Activated CD8-positive, alpha-beta memory T cell treated with anti-CD3 and anti-CD28 coated beads for 36 hours (primary cell): ENCODE results near the gene BHLHE40. TPM values are rescaled to one million over a fixed set of nuclear protein-coding genes. Genes with fewer than 3 reads are reported as not detected.

Experiments
- CTCF ChIA-PET: fragments of 350-600 bp; sonication (Branson Sonifier 250); formaldehyde crosslinking; loops from one replicate; lab custom pipeline; 2021; ENCODE audit warnings: antibody characterized with exemption; lab: Charles Lee
- POLR2A ChIA-PET: fragments of 350-600 bp; sonication (Branson Sonifier 250); formaldehyde crosslinking; loops from one replicate; lab custom pipeline; 2021; ENCODE audit warnings: antibody characterized with exemption; lab: Charles Lee
- total RNA-seq, 2 experiments: library from RNA; stranded (reverse); gene quantifications; one replicate each; pipeline ENCODE4 v1.2.3, GENCODE V29; 2021

The BHLHE40 gene
- total RNA-seq, result 100 to 1,000 TPM; 265 to 271 TPM

DNA sequence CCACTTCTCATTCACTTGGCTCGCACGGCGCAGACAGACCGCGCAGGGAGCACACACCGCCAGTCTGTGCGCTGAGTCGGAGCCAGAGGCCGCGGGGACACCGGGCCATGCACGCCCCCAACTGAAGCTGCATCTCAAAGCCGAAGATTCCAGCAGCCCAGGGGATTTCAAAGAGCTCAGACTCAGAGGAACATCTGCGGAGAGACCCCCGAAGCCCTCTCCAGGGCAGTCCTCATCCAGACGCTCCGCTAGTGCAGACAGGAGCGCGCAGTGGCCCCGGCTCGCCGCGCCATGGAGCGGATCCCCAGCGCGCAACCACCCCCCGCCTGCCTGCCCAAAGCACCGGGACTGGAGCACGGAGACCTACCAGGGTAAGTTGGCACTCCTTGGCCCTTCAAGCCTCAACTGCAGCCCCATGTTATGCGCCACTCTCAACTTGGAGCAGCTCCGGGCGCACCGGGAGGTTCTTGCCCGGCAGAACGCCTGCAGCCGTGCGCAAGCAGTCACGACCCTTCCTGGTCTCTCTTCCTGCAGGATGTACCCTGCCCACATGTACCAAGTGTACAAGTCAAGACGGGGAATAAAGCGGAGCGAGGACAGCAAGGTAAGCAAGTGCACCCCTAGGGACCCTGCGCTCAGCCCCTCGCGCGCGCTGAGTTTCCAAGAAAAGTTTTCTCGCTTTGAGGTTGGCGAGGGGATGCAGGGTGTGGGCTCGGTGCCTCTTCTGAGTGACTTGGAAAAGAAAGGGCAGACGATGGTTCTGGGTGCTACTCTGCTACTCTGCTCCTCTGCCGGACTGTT is at the start of gene BHLHE40:
Gene BHLHE40 (plus strand): TSS at position 10 of the 801 bp plus-strand sequence. CDS start 282 bp downstream, at position 292.
- CTCF ChIA-PET, result interaction anchor here (0.6 to 4.3 kb wide), 20 partner anchors 8 to 270 kb away, joined by 3 to 14 read pairs (median 4); partner anchors contain the start of gene ARL8B
- POLR2A ChIA-PET, result interaction anchor here (0.5 to 5.7 kb wide), 33 partner anchors 15 to 417 kb away, joined by 3 to 52 read pairs (median 5); no protein-coding TSS in a partner anchor

- CTCF ChIA-PET, result no interaction called here
- POLR2A ChIA-PET, result no interaction called here
Measured at GRCh38 chr3:4930501-4930900, 48.7 kb upstream of the BHLHE40 start.

DNA sequence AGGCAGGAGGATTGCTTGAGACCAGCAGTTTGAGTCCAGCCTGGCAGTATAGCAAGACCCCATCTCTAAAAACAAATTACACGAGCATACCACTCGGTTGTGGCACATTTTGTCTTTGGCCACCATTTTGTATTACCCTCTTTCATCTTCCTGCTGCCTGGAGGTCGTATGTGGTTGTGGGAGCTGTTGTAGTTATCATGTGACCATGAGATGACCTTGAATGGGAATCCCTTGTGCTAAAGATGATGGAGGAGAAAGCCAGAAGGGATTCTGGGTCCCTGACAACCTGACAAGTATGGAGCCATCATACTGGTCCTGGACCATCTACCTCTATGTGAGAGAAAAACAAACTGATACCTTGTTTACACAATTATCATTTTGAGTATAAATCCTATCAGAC is 45.2 kb upstream of the BHLHE40 start:
- ChIA-PET POLR2A (no interaction called here), CTCF (no interaction called here)

DNA sequence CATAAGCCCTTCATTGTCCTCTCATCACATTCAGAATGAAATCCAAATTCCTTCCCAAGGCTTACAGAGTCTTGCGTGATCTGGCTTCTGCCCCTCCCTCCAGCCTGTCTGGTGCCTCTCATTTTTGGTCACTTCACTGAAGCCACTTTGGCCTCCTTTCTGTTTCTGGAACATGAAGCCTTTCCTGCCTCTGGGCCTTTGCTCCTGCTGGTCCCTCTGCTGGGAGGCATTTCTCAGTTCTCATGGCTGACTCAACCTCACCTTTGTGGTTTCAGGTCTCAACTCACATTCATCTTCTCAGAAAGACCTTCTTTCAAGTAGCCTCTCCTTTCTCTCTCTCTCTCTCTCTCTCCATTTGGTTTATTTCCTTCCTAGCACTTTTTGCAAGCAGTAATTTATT is 43.9 kb upstream of the BHLHE40 start:
- ChIA-PET POLR2A (no interaction called here), CTCF (no interaction called here)

GRCh38 chr3:4936982-4937614 is 42.1 kb upstream of the BHLHE40 start:
- ChIA-PET POLR2A (no interaction called here), CTCF (no interaction called here)

GRCh38 chr3:4938281-4938982 is 40.8 kb upstream of the BHLHE40 start:
- ChIA-PET POLR2A (no interaction called here), CTCF (no interaction called here)

- POLR2A ChIA-PET, result no interaction called here
- CTCF ChIA-PET, result interaction anchor here (1.3 kb wide), 1 partner anchor 16 kb away, joined by 3 read pairs; no protein-coding TSS in a partner anchor
Measured at GRCh38 chr3:4939276-4939675, 40.0 kb upstream of the BHLHE40 start.

GRCh38 chr3:4940985-4941384 is 38.3 kb upstream of the BHLHE40 start:
- POLR2A ChIA-PET, result no interaction called here
- CTCF ChIA-PET, result no interaction called here

DNA sequence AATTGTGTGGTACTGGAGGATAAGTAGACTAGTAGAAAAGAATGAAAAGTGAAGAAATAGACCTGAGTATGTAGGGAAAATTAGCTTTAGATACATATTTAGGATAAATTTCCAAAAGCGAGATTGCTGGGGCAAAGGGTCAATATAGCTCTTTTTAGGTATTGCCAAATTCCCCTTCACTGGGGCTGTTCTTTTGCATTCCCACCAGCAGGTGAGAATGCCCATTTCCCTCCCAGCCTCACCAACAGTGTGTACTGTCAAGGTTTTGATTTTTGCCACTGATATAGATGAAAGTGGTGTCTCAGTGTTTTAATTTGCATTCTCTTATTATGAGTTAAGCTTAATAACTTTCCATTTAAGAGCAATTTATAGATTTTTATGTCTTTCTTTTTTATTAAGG is 35.7 kb upstream of the BHLHE40 start:
- ChIA-PET POLR2A (no interaction called here), CTCF (no interaction called here)

DNA sequence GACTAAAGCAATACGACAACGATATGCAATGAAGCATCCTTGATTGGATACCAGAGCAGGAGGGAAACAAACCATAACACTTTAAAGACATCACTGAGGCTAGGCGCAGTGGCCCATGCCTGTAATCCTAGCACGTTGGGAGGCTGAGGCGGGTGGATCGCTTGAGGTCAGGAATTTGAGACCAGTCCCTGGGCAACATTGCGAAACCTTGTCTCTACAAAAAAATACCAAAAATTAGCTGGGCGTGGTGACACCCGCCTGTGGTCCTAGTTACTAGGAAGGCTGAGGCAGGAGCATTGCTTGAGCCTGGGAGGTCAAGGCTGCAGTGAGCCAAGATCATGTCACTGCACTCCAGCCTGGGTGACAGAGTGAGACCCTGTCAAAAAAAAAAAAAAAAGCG is 33.9 kb upstream of the BHLHE40 start:
- ChIA-PET CTCF (no interaction called here), POLR2A (no interaction called here)

GRCh38 chr3:4947028-4947427 is 32.2 kb upstream of the BHLHE40 start:
- CTCF ChIA-PET, result interaction anchor here (0.9 kb wide), 1 partner anchor 30 kb away, joined by 3 read pairs; no protein-coding TSS in a partner anchor

GRCh38 chr3:4948395-4948794 is 30.8 kb upstream of the BHLHE40 start:
- ChIA-PET CTCF (no interaction called here), POLR2A (no interaction called here)

More at GRCh38 chr3:4947028-4947427, 32.2 kb upstream of the BHLHE40 start:
- POLR2A ChIA-PET, result no interaction called here

DNA sequence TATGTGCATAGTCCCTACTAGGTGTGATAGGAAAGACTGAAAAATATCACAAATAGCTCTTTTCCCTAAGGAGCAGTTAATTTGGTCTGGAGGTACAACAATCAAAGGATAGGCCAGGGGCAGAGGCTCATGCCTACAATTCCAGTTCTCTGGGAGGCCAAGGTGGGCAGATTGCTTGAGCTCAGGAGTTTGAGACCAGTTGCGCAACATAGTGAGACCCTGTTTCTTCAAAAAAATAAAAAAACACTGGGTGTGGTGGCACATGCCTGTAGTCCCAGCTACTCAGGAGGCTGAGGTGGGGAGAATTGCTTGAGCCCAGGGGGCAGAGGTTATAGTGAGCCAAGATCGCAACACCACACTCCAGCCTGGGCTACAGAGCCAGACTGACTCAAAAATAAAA is 30.2 kb upstream of the BHLHE40 start:
- ChIA-PET CTCF (no interaction called here), POLR2A (no interaction called here)

DNA sequence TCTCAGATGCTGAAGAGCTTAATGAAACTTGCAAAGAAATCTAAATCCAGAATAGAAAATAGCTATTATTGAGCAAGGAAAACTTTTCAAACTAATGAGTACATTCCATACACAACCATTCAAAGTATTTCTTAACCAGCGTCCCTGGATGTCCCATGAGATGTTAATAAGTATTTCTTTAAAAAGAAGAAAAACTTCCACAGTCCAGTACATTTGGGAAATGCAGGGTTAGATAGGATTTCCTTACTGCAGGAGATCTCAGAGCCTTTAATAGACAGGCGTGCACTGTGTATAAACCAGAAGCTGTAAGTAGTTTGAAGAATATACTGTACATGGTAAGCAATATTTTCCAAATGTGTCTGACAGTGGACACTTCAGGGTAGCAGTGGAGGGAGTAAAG is 29.6 kb upstream of the BHLHE40 start:
- POLR2A ChIA-PET, result no interaction called here
- CTCF ChIA-PET, result no interaction called here

GRCh38 chr3:4950351-4950784 is 28.9 kb upstream of the BHLHE40 start:
- POLR2A ChIA-PET, result no interaction called here

GRCh38 chr3:4950948-4951347 is 28.3 kb upstream of the BHLHE40 start:
- POLR2A ChIA-PET, result no interaction called here
- CTCF ChIA-PET, result no interaction called here

More at GRCh38 chr3:4950351-4950784, 28.9 kb upstream of the BHLHE40 start:
- CTCF ChIA-PET, result no interaction called here

DNA sequence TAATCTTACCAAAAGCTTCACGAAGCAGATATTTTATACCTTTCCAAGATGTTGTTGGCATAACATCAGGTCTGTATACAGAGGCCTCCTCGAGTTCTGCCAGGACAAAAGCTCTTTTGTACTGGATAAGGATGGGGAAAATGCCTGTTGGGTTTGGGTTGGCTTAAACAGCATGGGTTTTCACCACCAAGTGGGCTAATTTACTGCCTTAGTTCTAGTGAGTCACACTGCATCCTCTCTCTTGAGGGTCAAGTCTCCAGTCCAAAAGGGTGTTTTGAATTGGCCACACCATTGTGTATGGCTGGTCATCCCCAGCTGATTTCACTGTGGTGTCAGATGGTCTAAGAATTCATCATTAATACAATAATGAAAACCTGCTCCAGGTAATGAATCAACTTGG is 26.1 kb upstream of the BHLHE40 start:
- POLR2A ChIA-PET, result no interaction called here
- CTCF ChIA-PET, result no interaction called here

DNA sequence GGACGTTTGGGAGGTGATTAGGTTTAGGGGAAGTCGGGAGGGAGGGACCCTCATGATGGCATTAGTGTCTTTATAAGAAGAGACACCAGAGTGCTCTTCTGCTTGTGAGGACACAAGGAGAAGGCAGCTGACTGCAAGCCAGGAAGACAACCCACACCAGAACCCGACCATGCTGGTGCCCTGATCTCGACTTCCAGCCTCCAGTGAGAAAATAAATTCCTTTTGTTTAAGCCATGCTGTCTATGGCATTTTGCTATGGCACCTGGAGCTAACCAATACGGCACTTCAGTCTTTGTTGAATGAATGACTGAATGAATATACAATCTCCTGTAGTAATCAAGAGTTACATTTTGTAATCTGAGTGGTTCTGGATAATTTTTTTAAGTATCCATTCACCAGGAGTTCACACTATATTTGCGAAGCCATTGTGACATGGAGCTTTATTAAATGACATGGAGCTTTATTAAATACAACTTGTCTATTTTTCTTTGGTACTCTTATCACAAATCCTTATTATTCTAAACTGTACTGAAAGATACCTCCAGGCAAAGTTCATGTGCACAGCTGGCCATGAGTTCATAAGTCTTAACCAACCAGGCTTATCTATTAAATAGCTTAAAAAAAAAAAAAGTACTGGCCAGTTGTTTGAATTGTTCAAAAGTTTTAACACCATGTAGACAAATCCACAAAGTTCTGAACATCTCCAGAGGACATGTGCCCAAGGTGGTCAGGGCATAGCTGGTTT is 24.8 kb upstream of the BHLHE40 start:
- ChIA-PET POLR2A (interaction anchor here (1.0 kb wide), 1 partner anchor 22 kb away, joined by 3 read pairs; no protein-coding TSS in a partner anchor), CTCF (interaction anchor here (1.0 to 1.5 kb wide), 2 partner anchors 15 to 243 kb away, joined by 3 read pairs; no protein-coding TSS in a partner anchor)

DNA sequence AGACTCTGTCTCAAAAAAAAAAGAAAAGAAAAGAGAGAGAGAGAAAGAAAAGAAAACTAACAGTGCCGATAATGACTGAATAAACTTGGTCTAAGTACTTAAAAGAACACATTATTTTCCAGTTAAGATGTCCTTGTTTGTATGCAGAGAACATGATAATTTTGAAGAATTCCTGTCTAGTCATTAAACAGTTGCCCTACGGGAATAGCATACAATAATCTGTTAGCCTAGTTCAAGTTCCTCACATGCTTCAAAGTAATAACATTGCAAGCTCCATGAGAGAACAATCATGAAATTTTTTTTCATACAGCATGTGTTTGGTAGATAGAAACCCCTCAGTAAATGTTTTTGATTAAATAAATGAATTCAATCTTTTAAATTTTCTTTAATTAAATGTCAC is 23.1 kb upstream of the BHLHE40 start:
- CTCF ChIA-PET, result no interaction called here
- POLR2A ChIA-PET, result no interaction called here
